GM18498 (cell line): ENCODE measurements around the gene UBL7.

Experiments
- ATAC-seq: cut with Tn5 transposase; IDR thresholded peaks from one replicate; pipeline ENCODE4 v1.9.1; 2021; ENCODE audit warnings: mild to moderate bottlenecking, moderate library complexity; ENCODE audit not compliant: unreplicated experiment

UBL7 gene

GRCh38 chr15:74409225-74409624, 51.7 kb downstream of the UBL7 start:
- ATAC-seq, result no peak

- no peak for ATAC-seq
Measured at GRCh38 chr15:74408815-74409214, 52.1 kb downstream of the UBL7 start.

- no peak for ATAC-seq
Measured at GRCh38 chr15:74408385-74408784, 52.6 kb downstream of the UBL7 start.

- no peak for ATAC-seq
Measured at GRCh38 chr15:74406992-74407705, 53.8 kb downstream of the UBL7 start.

GRCh38 chr15:74406517-74406916, 54.4 kb downstream of the UBL7 start:
- no peak for ATAC-seq

- ATAC-seq, result no peak
Measured at GRCh38 chr15:74405823-74406222, 55.1 kb downstream of the UBL7 start.

- ATAC-seq, result peak; percentile 33
Measured at GRCh38 chr15:74403991-74404563, 56.9 kb downstream of the UBL7 start.

GRCh38 chr15:74403588-74403919, 57.4 kb downstream of the UBL7 start:
- ATAC-seq, result no peak

GRCh38 chr15:74402873-74403587, 57.9 kb downstream of the UBL7 start:
- ATAC-seq, result no peak

GRCh38 chr15:74402337-74402841, 58.6 kb downstream of the UBL7 start:
- ATAC-seq, result no peak

GRCh38 chr15:74400915-74401757, 59.8 kb downstream of the UBL7 start:
- no peak for ATAC-seq

GRCh38 chr15:74400313-74400860, 60.6 kb downstream of the UBL7 start:
- no peak for ATAC-seq

GRCh38 chr15:74399511-74400312, 61.2 kb downstream of the UBL7 start:
- no peak for ATAC-seq

GRCh38 chr15:74399100-74399499, 61.9 kb downstream of the UBL7 start:
- ATAC-seq, result no peak

- ATAC-seq, result no peak
Measured at GRCh38 chr15:74398183-74398582, 62.8 kb downstream of the UBL7 start.

GRCh38 chr15:74397239-74398068, 63.5 kb downstream of the UBL7 start:
- ATAC-seq, result peak; percentile 22

GRCh38 chr15:74396445-74397238, 64.3 kb downstream of the UBL7 start:
- peak; percentile 40 for ATAC-seq

- ATAC-seq, result peak; percentile 1
Measured at GRCh38 chr15:74396146-74396438, 64.9 kb downstream of the UBL7 start.
